WTC11 (cell line): ENCODE data around the gene SLC47A1. TPM values are rescaled to one million over a fixed set of nuclear protein-coding genes. Genes with fewer than 3 reads are reported as not detected.
A peak's percentile ranks its signal among the peaks of the same experiment; 100 is the strongest.
"Not testable (repeated sequence)": the region's sequence is repeated elsewhere in the genome, so short reads cannot be mapped to it uniquely, and the experiment has no call there.

ENCODE experiments used
- ATAC-seq: fragments of 200-7000 bp; cut with Tn5 transposase; 2 replicates; pipeline ENCODE4 v1.10.0; 2021; ENCODE audit warnings: mild to moderate bottlenecking, moderate library complexity
- CTCF ChIA-PET: fragments of 300-600 bp; sonication (Branson Sonifier 250); formaldehyde crosslinking; loops from one replicate; lab custom pipeline; 2021; ENCODE audit warnings: antibody characterized with exemption; lab: Charles Lee
- POLR2A ChIA-PET: fragments of 350-600 bp; sonication (Branson Sonifier 250); formaldehyde crosslinking; loops from one replicate; lab custom pipeline; 2021; ENCODE audit warnings: antibody characterized with exemption; lab: Charles Lee
- DNase-seq: peaks from one replicate; pipeline ENCODE4 v3.0.0; 2021; ENCODE audit warnings: low spot score
- H3K27ac Mint-ChIP-seq: 2 replicates; pipeline ENCODE4 v1.8.0; 2021; ENCODE audit warnings: mixed read lengths
- H3K27me3 Mint-ChIP-seq: 2 replicates; pipeline ENCODE4 v1.8.0; 2021; ENCODE audit warnings: low read depth, mild to moderate bottlenecking, moderate library complexity, mixed read lengths
- H3K36me3 Mint-ChIP-seq: 2 replicates; pipeline ENCODE4 v1.8.0; 2021; ENCODE audit warnings: mixed read lengths
- H3K4me1 Mint-ChIP-seq: 2 replicates; pipeline ENCODE4 v1.8.0; 2022; ENCODE audit warnings: mixed read lengths
- H3K4me3 Mint-ChIP-seq: 2 replicates; pipeline ENCODE4 v1.8.0; 2021; ENCODE audit warnings: mild to moderate bottlenecking, moderate library complexity, mixed read lengths
- H3K9me3 Mint-ChIP-seq: 2 replicates; pipeline ENCODE4 v1.8.0; 2021; ENCODE audit warnings: mixed read lengths
- CBFB ChIP-seq: sonication (generic); formaldehyde crosslinking; IDR thresholded peaks from 2 replicates; pipeline ENCODE4 v1.8.1; 2022; ENCODE audit warnings: mild to moderate bottlenecking, low read depth, missing genetic modification reagents
- ESRRA ChIP-seq: sonication (generic); formaldehyde crosslinking; IDR thresholded peaks from 2 replicates; pipeline ENCODE4 v1.8.1; 2022; ENCODE audit warnings: mild to moderate bottlenecking, missing genetic modification reagents, borderline replicate concordance
- ETV6 ChIP-seq: sonication (generic); formaldehyde crosslinking; IDR thresholded peaks from 2 replicates; pipeline ENCODE4 v1.8.1; 2022; ENCODE audit warnings: mild to moderate bottlenecking, missing genetic modification reagents
- FOXP1 ChIP-seq: sonication (generic); formaldehyde crosslinking; IDR thresholded peaks from 2 replicates; pipeline ENCODE4 v1.8.0; 2022; ENCODE audit warnings: missing genetic modification reagents, mild to moderate bottlenecking, moderate library complexity, borderline replicate concordance
- GTF2I ChIP-seq: fragments of 250-450 bp; sonication (Bioruptor Pico); conservative IDR thresholded peaks from 2 replicates; pipeline ENCODE4 v1.4.0; 2021; ENCODE audit warnings: mild to moderate bottlenecking
- HMGA2 ChIP-seq: fragments of 250-450 bp; sonication (Bioruptor Pico); IDR thresholded peaks from 2 replicates; pipeline ENCODE4 v1.4.0; 2021; ENCODE audit warnings: mild to moderate bottlenecking, moderate library complexity
- NFATC4 ChIP-seq: fragments of 250-450 bp; sonication (Bioruptor Pico); IDR thresholded peaks from 2 replicates; pipeline ENCODE4 v1.9.0; 2021; ENCODE audit warnings: mild to moderate bottlenecking
- NR1H2 ChIP-seq: sonication (generic); formaldehyde crosslinking; IDR thresholded peaks from 2 replicates; pipeline ENCODE4 v1.9.0; 2021; ENCODE audit warnings: mild to moderate bottlenecking, moderate library complexity, missing genetic modification reagents
- NR3C1 ChIP-seq: sonication (generic); formaldehyde crosslinking; conservative IDR thresholded peaks from 2 replicates; pipeline ENCODE4 v1.8.1; 2023; ENCODE audit warnings: low read depth, mild to moderate bottlenecking, missing genetic modification reagents
- SMAD3 ChIP-seq: sonication (generic); formaldehyde crosslinking; IDR thresholded peaks from 2 replicates; pipeline ENCODE4 v1.8.0; 2022; ENCODE audit warnings: missing genetic modification reagents, mild to moderate bottlenecking, borderline replicate concordance
- SOX15 ChIP-seq: fragments of 250-450 bp; sonication (Bioruptor Pico); IDR thresholded peaks from 2 replicates; pipeline ENCODE4 v1.9.0; 2021; ENCODE audit warnings: mild to moderate bottlenecking
- TP53 ChIP-seq: sonication (generic); formaldehyde crosslinking; IDR thresholded peaks from 2 replicates; pipeline ENCODE4 v1.8.1; 2023; ENCODE audit warnings: mild to moderate bottlenecking, missing genetic modification reagents
- ZNF121 ChIP-seq: sonication (generic); formaldehyde crosslinking; IDR thresholded peaks from 2 replicates; pipeline ENCODE4 v1.8.0; 2023; ENCODE audit warnings: missing genetic modification reagents
- ZNF219 ChIP-seq: sonication (generic); formaldehyde crosslinking; IDR thresholded peaks from 2 replicates; pipeline ENCODE4 v1.8.0; 2023; ENCODE audit warnings: missing genetic modification reagents, mild to moderate bottlenecking, borderline replicate concordance
- ZNF416 ChIP-seq: fragments of 250-450 bp; sonication (Bioruptor Pico); IDR thresholded peaks from 2 replicates; pipeline ENCODE4 v1.9.0; 2021; ENCODE audit warnings: mild to moderate bottlenecking, inconsistent platforms
- total RNA-seq: library from RNA; stranded (reverse); gene quantifications from 3 replicates; pipeline ENCODE4 v1.2.3, GENCODE V29; 2021
- TF ChIP-seq, protein P1 (sequence below): sonication (generic); formaldehyde crosslinking; IDR thresholded peaks from 2 replicates; pipeline ENCODE4 v1.8.1; 2023; ENCODE audit warnings: mild to moderate bottlenecking, missing genetic modification reagents
- TF ChIP-seq, protein P2 (sequence below): sonication (generic); formaldehyde crosslinking; IDR thresholded peaks from 2 replicates; pipeline ENCODE4 v1.8.1; 2022; ENCODE audit warnings: mild to moderate bottlenecking, missing genetic modification reagents, moderate library complexity, borderline replicate concordance
- TF ChIP-seq, protein P3 (sequence below): sonication (generic); formaldehyde crosslinking; IDR thresholded peaks from 2 replicates; pipeline ENCODE4 v1.8.1; 2022; ENCODE audit warnings: low read depth, missing genetic modification reagents, borderline replicate concordance

The SLC47A1 gene
- total RNA-seq, 1 experiment from 2014 or later, result 2.5 TPM

DNA sequence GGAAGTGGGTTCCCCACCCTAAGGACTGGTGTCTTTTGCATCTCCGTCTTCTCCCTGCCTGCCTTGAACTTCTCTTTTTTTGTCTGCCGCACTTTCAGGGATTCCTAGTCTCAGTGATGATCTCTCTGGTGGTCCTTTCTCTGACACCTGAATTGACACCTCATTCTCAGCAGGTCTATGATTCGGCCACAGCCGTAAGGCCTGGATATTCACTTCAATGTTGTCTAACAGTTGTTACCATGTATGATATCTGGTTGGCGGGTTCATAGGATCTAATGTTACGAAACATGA, 25.1 kb upstream of the SLC47A1 start:
- ChIA-PET CTCF (no interaction called here), POLR2A (no interaction called here)
- Mint-ChIP-seq H3K27ac (peak overlapping the region; percentile 41), H3K36me3 (no peaks in the 10 kb centered on the region), H3K4me3 (peak overlapping the region; percentile 79), H3K9me3 (no peaks in the 10 kb centered on the region), H3K4me1 (peaks cover 29% of the 10 kb centered on the region), H3K27me3 (peaks cover 2% of the 10 kb centered on the region; the same call in 1 of the 2 replicates)
- no peak for DNase-seq
- peak; percentile 5 for ATAC-seq
- TF ChIP-seq GTF2I (CRISPR knock-in tag) (no peak), ETV6 (CRISPR knock-in tag) (peak; percentile 13; the same call in 1 of the 2 replicates), HMGA2 (no peak), NR1H2 (CRISPR knock-in tag) (no peak), TP53 (no peak)

DNA sequence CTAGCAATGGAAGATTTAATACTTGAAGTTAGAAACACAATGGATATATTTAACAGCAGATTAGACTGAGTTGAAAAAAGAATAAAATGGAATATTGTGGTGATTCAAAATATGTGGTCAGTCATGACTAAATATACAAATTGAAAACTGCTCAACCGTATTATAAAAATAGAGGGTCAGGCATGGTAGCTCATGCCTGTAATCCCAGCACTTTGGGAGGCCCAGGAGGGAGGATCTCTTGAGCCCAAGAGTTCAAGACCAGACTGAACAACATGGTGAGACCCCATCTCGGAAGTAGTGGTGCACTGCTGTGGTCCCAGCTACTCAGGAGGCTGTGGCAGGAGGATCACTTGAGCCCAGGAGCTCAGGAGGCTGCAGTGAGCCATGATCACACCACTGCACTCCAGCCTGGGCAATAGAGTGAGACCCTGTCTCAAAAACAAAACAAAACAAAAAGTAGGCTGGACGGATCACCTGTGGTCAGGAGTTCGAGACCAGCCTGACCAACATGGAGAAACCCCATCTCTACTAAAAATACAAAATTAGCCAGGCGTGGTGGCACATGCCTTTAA, 24.3 kb upstream of the SLC47A1 start:
- H3K27me3 Mint-ChIP-seq, H3K27ac Mint-ChIP-seq, DNase-seq, H3K9me3 Mint-ChIP-seq, ATAC-seq, CTCF ChIA-PET, H3K36me3 Mint-ChIP-seq, H3K4me3 Mint-ChIP-seq, POLR2A ChIA-PET: not testable (repeated sequence)
- peak; percentile 94 for TF ChIP-seq ZNF121 (CRISPR knock-in tag)
- 0 out of 2 replicates have a peak, but pooled peaks have one; percentile 12 for TF ChIP-seq GTF2I (CRISPR knock-in tag)
- H3K4me1 Mint-ChIP-seq, result peaks cover 34% of the 10 kb centered on the region

DNA sequence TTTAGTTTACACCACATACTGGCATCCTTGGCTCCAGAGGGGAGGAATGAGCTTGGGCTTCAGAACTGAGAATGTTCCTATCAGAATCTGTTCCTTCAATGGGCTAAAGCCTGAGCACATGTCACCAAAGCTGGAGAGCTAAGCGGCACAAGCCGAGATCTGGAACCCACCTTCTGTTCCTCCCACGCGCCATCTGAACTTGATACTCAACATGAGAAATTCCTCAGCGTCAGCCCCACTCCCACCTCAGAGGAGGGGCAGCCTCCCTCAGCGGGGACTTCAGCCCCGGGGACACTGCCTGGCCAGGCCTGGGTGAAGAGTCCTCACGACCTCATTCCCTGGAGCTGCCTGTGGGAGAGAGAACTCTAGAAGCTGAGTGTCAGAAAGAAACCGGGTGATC, 22.8 kb upstream of the SLC47A1 start:
- H3K27ac Mint-ChIP-seq, result no peak overlapping the region
- ChIA-PET CTCF (interaction anchor here (0.7 to 1.9 kb wide), 4 partner anchors 77 to 252 kb away, joined by 3 to 4 read pairs (median 3); no protein-coding TSS in a partner anchor), POLR2A (interaction anchor here (0.7 kb wide), 1 partner anchor 729 kb away, joined by 4 read pairs; no protein-coding TSS in a partner anchor)
- no peak overlapping the region for H3K4me3 Mint-ChIP-seq
- TF ChIP-seq, protein P1, sequence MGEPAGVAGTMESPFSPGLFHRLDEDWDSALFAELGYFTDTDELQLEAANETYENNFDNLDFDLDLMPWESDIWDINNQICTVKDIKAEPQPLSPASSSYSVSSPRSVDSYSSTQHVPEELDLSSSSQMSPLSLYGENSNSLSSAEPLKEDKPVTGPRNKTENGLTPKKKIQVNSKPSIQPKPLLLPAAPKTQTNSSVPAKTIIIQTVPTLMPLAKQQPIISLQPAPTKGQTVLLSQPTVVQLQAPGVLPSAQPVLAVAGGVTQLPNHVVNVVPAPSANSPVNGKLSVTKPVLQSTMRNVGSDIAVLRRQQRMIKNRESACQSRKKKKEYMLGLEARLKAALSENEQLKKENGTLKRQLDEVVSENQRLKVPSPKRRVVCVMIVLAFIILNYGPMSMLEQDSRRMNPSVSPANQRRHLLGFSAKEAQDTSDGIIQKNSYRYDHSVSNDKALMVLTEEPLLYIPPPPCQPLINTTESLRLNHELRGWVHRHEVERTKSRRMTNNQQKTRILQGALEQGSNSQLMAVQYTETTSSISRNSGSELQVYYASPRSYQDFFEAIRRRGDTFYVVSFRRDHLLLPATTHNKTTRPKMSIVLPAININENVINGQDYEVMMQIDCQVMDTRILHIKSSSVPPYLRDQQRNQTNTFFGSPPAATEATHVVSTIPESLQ (CRISPR knock-in tag), result no peak
- TF ChIP-seq, protein P2, sequence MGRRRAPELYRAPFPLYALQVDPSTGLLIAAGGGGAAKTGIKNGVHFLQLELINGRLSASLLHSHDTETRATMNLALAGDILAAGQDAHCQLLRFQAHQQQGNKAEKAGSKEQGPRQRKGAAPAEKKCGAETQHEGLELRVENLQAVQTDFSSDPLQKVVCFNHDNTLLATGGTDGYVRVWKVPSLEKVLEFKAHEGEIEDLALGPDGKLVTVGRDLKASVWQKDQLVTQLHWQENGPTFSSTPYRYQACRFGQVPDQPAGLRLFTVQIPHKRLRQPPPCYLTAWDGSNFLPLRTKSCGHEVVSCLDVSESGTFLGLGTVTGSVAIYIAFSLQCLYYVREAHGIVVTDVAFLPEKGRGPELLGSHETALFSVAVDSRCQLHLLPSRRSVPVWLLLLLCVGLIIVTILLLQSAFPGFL (CRISPR knock-in tag), result no peak
- TF ChIP-seq NR1H2 (CRISPR knock-in tag), result no peak
- TF ChIP-seq NFATC4, result no peak
- TF ChIP-seq ESRRA (CRISPR knock-in tag), result no peak
- no peak for TF ChIP-seq CBFB
- no peak for TF ChIP-seq ZNF219 (CRISPR knock-in tag)
- TF ChIP-seq, protein P3, sequence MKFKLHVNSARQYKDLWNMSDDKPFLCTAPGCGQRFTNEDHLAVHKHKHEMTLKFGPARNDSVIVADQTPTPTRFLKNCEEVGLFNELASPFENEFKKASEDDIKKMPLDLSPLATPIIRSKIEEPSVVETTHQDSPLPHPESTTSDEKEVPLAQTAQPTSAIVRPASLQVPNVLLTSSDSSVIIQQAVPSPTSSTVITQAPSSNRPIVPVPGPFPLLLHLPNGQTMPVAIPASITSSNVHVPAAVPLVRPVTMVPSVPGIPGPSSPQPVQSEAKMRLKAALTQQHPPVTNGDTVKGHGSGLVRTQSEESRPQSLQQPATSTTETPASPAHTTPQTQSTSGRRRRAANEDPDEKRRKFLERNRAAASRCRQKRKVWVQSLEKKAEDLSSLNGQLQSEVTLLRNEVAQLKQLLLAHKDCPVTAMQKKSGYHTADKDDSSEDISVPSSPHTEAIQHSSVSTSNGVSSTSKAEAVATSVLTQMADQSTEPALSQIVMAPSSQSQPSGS, result no peak
- TF ChIP-seq SMAD3 (CRISPR knock-in tag), result no peak
- no peak for TF ChIP-seq SOX15 (CRISPR knock-in tag)
- TF ChIP-seq ZNF416 (CRISPR knock-in tag), result no peak
- TF ChIP-seq NR3C1 (CRISPR knock-in tag), result no peak
- TF ChIP-seq FOXP1 (CRISPR knock-in tag), result no peak
- TF ChIP-seq ETV6 (CRISPR knock-in tag), result no peak
- ATAC-seq (no peak), DNase-seq (no peak)
- peaks cover 22% of the 10 kb centered on the region for H3K4me1 Mint-ChIP-seq
- H3K9me3 Mint-ChIP-seq, result no peaks in the 10 kb centered on the region
- H3K27me3 Mint-ChIP-seq, result peaks cover 2% of the 10 kb centered on the region; the same call in 1 of the 2 replicates
- H3K36me3 Mint-ChIP-seq, result no peaks in the 10 kb centered on the region
